Ammon's horn (tissue), 1 donor: ENCODE data around the gene SYVN1.
"Not testable (repeated sequence)": the region's sequence is repeated elsewhere in the genome, so short reads cannot be mapped to it uniquely, and the experiment has no call there.

Source experiments
- DNase-seq: peaks from one replicate; pipeline ENCODE4 v3.0.0-alpha.2; 2016; ENCODE audit warnings: low spot score

Gene SYVN1

GRCh38 chr11:65134240-65134951, at the start of gene SYVN1:
TSS of gene SYVN1 (minus strand) at chr11:65134519. CDS start at chr11:65133601, 918 bp downstream.
- DNase-seq, result peak; percentile 93

- DNase-seq, result no peak
Measured at GRCh38 chr11:65183201-65183891, 49.0 kb upstream of the SYVN1 start.

GRCh38 chr11:65182258-65183170, 48.2 kb upstream of the SYVN1 start:
- DNase-seq, result no peak

- DNase-seq, result peak; percentile 54
Measured at GRCh38 chr11:65181569-65182257, 47.4 kb upstream of the SYVN1 start, which contains the start of gene CAPN1. TSS of gene CAPN1 (plus strand) at chr11:65181928. CDS start at chr11:65182702, 774 bp downstream.

- DNase-seq, result peak; percentile 31
Measured at GRCh38 chr11:65180877-65181568, 46.7 kb upstream of the SYVN1 start.

- not testable (repeated sequence) for DNase-seq
Measured at GRCh38 chr11:65174571-65175010, 40.3 kb upstream of the SYVN1 start.

GRCh38 chr11:65172600-65172999, 38.3 kb upstream of the SYVN1 start:
- DNase-seq, result no peak

GRCh38 chr11:65170058-65170534, 35.8 kb upstream of the SYVN1 start, which contains the start of gene SPDYC:
TSS of gene SPDYC (plus strand) at chr11:65170233. CDS start at chr11:65171358, 1,125 bp downstream.
- no peak for DNase-seq

- DNase-seq, result no peak
Measured at GRCh38 chr11:65169164-65169641, 34.9 kb upstream of the SYVN1 start.

- DNase-seq, result no peak
Measured at GRCh38 chr11:65167656-65168055, 33.3 kb upstream of the SYVN1 start.

GRCh38 chr11:65166893-65167292, 32.6 kb upstream of the SYVN1 start:
- DNase-seq, result no peak

- DNase-seq, result no peak
Measured at GRCh38 chr11:65165410-65166317, 31.3 kb upstream of the SYVN1 start.

- no peak for DNase-seq
Measured at GRCh38 chr11:65163684-65164083, 29.4 kb upstream of the SYVN1 start.

- no peak for DNase-seq
Measured at GRCh38 chr11:65160643-65161042, 26.3 kb upstream of the SYVN1 start.

GRCh38 chr11:65159012-65159411, 24.7 kb upstream of the SYVN1 start:
- no peak for DNase-seq

- DNase-seq, result no peak
Measured at GRCh38 chr11:65157336-65157735, 23.0 kb upstream of the SYVN1 start.

- no peak for DNase-seq
Measured at GRCh38 chr11:65156926-65157325, 22.6 kb upstream of the SYVN1 start.

- DNase-seq, result no peak
Measured at GRCh38 chr11:65156256-65156655, 21.9 kb upstream of the SYVN1 start.

GRCh38 chr11:65152122-65152521, 17.8 kb upstream of the SYVN1 start:
- no peak for DNase-seq
